Stimulated activated CD8-positive, alpha-beta memory T cell treated with anti-CD3 and anti-CD28 coated beads, Interleukin-15, amount 100 ng/mL, for 48 hours (primary cell): Measurements from ENCODE around the gene EHMT1.
"Not testable (repeated sequence)": the region's sequence is repeated elsewhere in the genome, so short reads cannot be mapped to it uniquely, and the experiment has no call there.

Experiments
- DNase-seq, 2 donors: peaks; one replicate each; pipeline ENCODE4 v3.0.0-alpha.2; 2020; ENCODE audit warnings: low read depth in 2 of 2

Gene EHMT1

DNA sequence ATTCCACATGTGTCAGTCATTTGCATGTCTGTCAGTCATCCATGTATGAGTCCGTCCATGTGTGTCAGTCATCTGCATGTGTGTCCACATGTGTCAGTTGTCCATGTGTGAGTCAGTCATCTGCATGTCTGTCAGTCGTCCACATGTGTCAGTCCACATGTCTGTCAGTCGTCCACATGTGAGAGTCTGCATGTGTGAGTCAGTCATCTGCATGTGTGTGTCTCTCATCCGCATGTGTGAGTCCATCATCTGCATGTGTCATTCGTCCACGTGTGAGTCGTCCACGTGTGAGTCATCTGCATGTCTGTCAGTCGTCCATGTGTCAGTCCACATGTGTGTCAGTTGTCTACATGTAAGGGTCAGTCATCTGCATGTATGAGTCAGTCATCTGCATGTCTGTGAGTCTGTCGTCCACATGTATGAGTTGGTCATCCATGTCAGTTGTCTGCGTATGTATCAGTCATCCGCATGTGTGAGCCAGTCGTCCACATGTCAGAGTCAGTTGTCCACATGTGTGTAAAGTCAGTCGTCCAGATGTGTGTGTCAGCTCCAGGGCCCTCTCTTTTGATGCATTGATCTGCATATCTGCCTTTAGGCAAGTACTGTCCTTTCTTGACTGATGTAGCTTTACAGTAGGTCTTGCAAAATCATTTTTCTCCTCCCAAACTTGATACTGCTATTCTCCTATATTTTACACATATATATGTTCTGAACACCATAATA is 186.3 kb downstream of the EHMT1 start:
- DNase-seq = no peak

DNA sequence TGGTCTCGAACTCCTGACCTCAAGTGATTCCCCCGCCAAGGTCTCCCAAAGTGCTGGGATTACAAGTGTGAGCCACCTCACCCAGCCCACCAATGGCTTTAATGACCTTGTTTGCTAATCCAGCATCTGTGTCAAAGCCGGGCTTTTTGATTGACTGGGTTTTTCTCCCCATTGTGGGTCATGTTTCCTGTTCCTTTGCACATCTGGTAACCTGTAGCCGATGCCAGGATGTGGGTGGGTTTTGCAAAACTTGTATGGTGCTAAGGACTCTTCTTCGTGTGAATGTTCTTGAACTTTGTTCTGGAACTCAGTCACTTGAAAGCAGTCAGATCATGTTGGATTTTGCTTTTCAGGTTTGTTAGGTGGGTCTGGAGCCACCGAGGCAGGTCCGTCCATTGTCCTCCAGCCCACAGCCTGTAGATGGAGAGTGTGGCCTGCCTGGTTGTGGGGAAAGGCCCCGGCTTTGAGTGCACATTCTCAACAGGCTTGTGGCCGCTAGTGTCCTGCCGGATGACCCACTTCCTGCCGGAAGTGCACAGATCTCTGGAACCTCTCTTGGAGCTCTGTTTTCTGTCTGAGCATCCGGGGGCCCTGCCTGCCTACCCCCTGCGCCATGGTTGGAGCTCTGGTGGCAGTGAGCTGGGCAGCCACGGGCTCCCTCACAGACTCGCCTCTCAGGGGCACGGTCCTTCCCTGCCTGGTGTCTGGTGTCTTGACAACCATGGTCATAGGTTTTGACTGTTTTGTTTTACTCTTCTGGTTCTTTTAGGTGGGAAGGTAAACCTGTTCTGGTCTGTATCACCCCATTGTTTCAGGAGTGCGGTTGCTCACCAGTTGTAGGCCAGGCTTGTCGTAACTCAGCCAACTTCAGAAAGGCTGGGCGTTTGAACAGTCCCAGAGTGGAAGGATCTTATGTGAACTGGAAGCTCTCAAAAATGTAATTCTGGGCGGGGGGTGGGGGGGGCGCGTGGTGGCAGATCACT is 189.2 kb downstream of the EHMT1 start:
- no peak for DNase-seq

DNA sequence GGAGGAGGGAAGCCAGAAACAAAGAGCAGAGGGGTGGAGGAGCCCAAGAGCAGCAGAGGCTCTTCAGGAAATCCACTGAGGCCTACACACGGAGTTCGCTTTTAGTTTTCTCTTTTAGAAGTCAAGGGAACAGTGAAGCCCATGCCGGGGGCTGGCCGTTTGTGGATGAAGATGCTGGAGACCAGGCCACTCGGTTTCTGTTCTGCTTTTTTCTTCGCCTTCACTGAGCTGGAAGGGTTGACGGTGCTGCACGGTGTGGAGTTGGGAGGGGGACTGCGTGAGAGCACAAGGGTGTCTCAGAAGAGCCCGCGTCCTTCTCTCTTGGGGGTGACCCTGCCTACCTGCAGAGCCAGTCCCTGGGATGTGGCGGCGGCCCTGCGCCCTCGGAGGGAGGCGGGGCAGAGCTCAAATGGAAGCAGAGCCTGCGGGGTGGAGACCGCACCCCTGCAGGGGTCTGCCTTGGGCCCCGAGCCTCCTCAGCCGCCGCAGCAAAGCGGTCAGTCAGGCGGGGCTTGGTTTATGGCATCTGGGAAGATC is 190.3 kb downstream of the EHMT1 start:
- no peak for DNase-seq

DNA sequence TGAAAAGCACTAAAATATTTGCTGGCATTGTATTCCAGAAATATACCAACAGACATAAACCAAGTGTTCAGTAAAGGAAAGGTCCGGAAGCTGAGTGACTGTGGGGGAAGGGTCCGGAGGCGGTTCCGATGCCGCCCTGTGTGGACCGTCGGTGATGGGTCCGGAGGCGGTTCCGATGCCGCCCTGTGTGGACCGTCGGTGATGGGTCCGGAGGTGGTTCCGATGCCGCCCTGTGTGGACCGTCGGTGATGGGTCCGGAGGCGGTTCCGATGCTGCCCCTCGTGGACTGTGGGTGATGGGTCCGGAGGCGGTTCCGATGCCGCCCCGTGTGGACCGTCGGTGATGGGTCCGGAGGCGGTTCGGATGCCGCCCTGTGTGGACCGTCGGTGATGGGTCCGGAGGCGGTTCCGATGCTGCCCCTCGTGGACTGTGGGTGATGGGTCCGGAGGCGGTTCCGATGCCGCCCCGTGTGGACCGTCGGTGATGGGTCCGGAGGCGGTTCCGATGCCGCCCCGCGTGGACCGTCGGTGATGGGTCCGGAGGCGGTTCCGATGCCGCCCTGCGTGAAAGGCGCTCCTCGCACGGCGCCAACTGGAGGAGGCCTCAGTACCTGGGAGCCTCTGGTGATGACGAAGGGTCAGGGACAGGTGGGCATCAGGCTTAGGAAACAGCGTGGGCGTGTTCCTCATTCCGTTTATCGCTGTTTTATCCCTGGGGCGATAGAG is 191.1 kb downstream of the EHMT1 start:
- DNase-seq = not testable (repeated sequence)

DNA sequence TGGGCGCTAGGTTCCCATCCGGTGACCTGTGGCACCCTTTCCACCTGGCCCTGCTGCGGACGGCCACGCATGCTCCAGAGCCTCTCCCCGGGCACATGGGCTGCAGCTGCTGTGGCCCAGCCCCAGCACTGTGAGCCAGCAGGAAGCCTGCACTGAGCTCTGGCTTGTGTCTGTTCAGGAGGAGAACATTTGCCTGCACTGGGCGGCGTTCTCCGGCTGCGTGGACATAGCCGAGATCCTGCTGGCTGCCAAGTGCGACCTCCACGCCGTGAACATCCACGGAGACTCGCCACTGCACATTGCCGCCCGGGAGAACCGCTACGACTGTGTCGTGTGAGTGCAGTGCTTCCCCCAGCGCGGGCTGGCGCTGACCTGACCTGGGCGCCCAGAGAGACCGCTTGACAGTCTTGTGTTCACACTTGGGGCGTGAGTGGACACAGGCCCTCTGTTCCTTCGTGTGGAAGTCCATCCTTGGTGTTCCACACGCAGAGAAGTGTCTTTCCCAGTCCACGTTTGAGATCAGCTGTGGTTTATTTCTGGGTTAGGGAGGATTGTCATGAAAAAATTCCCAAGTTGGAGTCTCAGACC is 192.6 kb downstream of the EHMT1 start:
- DNase-seq = no peak

DNA sequence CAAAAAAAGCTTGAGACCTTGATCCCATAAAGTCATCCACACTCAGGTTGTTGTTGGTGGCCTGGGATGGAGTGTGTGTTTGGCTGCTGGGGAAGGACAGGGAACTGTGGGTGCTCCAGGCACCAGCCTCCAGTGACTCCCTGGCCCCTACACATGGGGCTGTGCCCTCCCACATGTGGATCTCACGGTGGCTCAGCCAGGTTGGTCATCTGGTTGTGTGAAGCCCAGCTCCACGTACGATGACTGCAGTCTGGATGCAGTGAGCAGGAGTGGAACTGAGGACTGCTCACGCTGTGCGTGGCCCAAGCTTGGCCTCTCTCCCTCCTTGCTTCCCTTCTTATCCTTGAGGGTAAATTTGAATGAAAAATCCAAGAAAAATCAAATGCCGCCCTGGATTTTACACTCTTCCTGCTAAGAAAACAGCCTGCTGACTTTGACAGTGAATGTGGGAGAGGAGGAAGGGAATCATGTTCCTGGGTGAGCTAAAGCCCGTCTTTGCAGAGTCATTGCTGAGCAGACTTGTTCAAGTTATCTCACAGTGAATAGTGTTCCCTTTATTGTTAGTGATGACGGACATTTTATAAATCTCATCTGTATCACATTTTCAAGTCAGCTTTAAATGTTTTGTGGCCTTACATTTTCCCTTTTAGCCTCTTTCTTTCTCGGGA is 193.7 kb downstream of the EHMT1 start:
- no peak for DNase-seq

DNA sequence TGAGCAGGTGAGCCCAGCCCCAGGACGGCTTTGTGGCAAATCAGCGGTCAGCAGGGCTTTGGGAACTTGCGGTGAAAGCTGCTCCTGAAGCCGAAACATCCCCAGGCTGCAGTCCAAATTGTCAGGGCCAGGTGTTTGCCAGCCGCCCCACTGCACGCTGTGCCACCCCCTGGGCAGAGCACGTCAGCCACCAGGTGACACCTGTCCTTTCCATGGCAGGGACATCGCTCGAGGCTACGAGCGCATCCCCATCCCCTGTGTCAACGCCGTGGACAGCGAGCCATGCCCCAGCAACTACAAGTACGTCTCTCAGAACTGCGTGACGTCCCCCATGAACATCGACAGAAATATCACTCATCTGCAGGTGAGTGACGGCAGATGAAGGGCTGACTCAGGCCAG is 194.4 kb downstream of the EHMT1 start:
- DNase-seq = no peak

DNA sequence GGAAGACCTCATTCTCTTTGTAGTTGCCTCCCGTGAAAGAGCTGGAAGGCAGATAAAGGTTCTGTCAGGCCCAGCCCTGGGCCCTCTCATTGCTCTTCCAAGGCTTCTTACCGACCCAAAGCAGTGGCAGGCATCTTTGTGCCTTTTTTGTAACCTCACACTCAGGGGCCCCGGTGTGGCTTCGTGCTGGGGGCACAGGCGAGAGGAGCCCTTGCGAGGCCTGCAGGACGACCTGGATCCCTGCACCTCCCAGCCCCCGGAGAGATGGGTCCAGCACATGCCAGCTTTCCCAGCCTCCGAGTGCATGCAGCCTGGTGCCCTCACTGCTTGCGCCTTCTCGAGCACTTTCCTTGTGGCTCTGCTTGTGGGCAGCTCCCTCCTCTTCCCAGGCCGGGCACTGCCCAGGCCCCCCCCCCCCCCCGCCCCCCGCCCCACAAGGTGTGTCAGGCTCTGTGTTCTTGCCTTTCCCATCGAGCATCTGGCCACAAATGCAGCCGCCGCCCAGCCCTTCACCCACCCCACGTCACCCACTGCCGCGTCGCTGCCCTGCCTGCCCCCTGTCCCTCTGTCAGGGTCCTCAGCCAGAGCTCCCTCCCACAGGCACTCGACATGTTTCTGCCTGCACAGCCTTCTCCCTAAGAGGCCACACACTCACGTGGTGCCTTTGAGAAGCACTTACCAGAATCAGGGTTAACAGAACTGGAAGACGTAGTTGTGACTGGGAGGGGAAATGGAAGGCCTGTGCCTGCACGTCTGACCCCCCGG is 195.0 kb downstream of the EHMT1 start:
- no peak for DNase-seq

DNA sequence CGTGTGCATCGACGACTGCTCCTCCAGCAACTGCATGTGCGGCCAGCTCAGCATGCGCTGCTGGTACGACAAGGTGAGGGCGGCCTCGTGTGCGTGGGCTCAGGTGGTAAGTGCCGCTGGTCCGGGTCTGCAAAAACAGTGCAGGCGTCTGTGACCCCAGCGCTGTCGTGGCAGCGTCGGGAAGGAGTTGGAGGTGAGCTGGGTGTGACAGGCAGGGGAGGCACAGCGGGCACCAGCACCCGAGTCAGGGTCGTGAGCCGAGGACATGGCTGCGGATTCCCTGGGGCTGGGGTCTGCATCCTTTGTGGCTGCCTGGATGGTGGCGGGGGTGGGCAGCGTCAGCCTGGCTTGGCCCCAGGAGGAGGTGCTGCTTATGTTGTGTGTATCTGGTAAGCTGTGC is 195.6 kb downstream of the EHMT1 start:
- DNase-seq = no peak

DNA sequence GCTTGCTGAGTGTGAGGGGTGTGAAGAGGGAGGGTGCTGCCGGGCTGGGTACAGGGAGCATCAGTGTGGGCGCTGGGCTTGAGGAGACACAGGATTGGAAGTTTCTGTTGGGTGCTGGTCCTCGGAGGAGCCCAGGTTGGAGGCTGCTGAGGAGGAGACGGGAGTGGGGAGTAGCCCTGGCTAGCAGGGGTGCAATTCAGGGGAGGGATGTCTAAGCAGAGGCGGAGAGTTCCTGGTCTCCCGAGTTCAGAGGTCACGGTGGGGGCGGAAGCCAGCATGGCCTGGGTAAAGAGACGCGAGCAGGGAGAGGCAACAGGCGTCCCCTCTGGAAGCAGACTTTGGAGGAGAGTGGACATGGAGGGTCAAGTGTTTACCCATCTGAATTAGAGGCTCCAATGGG is 196.0 kb downstream of the EHMT1 start:
- no peak for DNase-seq

DNA sequence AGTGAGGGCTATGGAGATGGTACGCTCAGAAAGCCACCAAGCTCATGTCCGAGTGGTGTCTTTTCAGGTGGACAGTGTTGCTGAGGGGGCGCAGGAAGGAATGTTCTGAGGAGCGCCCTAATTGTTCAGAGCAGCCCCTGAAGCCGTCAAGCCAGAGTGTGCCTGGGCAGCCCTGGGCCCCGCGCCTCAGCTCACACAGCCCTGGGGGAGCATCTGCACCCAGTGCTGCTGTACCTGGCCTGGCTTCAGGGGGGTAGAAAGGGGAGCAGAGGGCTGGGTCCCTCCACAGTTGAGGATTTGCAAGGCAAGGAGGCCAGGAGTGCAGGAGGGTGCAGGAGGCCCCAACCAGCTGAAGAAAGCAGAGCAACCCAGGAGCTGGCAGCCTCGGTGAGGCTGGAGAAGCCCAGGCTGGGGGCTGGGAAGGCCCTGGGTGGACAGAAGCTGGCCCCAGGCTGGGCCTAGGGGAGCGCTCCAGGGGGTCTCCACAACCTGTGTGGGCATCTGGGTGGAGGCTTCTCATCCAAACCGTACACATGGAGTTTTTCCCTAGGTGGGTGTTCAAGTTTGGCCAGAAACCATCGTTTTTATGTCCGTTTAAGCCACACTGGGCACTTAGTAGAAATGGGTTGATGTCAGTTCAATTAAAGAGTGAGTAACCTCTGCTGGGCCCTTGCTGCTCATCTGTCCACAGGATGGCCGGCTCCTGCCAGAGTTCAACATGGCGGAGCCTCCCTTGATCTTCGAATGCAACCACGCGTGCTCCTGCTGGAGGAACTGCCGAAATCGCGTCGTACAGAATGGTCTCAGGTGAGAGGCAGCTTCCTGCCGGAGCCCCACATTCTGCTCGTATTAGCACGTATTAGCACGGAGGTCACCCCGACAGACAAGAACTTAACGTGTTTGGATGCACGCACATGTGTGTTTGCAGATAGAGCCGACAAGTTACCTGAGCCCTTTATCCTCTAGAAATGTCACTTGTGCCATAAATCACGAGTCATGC is 196.8 kb downstream of the EHMT1 start:
- no peak for DNase-seq

DNA sequence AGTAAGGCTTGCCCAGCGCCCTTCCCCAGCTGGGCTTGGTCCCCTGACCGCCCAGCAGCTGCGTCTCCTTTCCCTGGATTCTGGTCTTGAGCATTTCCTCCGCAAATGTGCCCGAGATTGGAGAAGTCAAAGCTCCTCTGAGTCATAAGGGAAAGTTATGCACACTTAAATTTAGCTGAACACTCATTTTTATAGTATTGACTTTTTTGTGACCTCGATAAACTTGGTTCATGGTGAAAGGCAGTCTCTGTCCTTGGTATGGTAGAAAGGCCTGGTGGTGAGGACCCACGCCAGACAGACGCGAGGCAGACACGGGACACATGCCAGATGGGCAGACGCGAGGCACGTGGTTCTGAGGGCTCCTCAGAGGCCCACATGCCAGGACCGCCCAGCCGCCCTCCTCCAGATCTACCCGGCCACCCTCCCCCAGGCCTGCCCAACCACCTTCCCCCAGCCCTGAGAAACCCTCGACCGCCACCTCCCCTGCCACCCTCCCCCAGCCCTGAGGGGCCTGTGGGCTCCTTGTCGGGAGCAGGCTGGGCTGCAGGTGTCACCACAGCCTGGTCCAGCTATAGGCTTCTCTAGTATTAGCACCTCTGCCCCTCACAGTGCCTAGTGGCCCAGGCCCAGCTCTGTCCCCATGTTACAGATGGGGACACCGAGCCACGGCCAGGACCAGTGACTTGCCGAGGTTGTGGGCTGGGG is 197.9 kb downstream of the EHMT1 start:
- DNase-seq = no peak

DNA sequence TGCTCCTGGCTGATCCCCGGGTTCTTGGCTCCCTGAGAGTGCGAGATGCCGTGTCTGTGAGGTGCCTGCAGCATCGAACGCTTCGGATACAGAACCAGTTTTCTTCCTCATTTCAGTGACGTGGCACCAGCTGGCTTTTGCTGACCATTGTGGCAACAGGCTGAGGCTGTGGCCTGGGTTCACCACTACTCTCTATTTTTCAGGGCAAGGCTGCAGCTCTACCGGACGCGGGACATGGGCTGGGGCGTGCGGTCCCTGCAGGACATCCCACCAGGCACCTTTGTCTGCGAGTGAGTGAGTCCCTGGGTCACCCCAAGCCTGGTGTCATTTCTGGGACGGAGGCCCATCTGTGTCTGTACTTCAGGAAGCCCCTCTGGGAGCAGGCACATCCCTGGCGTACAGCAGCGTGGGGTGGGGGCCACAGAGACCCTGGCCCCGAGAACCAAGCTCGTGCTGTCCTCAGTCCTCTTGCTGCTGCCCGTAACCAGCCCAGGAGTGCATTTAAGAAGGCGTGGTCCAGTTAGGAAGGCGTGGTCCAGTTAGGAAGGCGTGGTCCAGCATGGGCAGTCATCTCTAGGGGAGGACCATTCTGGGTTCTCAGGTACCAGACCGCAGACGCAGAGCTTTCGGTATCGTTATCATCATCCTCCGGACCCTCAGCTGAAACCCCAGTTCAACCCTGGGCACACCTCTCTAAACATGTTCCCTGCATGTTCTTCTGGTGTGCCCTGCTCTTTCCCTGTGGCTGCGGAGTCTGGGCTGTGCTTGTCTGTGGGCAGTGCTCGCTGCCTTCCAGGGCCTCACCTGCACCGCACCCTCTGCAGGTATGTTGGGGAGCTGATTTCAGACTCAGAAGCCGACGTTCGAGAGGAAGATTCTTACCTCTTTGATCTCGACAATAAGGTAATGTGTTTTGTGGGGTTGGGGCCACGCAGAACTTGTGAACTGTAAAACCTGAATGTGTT is 198.7 kb downstream of the EHMT1 start:
- DNase-seq = no peak

DNA sequence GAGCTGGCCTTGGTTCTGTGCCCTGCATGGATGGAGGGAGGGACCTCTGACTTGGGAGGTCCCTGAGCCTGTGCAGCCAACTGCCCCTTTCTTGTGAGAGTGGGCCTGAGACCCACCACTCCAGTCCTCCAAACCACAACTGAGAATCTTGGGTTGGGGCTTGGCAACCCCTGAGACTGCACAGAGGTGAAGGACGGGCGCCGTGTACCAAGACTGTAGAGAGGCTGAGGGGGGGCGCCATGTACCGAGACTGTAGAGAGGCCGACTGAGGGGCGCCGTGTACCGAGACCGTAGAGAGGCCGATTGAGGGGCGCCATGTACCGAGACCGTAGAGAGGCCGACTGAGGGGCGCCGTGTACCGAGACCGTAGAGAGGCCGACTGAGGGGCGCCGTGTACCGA is 199.5 kb downstream of the EHMT1 start:
- no peak for DNase-seq

DNA sequence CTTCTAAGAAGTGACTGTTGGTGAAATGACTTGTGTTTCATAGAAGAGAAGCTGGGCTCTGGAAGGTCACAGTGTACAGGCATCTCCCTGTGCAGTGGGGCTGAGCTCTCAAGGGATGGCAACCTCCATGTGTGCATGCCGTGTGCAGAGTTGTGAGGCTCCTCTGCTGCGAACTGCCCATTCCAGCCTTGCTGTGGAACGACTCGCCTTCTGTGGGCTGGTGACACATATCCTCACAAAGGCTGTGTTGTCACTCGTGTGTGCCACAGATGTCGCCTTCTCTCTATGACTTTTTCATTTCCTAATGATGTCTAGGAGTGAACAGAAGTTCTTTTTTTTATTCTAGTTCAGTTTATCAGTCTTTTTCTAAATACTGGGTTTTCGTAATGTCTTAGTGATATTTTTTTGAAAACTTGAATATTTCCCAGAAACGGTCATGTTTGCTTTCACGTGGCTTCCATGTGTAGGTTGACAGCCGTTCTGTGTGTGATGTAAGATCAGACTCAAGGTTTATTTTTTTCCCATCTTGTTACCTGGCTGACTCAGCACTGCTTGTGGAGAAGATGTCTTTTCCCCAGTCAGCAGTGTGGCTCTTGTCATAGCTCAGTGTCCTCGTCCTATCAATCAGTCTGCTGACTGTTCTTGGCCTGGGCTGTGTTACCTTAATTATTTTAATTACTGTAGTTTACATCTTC is 201.5 kb downstream of the EHMT1 start:
- peak in 1 of 2 donors; percentile 11 for DNase-seq

DNA sequence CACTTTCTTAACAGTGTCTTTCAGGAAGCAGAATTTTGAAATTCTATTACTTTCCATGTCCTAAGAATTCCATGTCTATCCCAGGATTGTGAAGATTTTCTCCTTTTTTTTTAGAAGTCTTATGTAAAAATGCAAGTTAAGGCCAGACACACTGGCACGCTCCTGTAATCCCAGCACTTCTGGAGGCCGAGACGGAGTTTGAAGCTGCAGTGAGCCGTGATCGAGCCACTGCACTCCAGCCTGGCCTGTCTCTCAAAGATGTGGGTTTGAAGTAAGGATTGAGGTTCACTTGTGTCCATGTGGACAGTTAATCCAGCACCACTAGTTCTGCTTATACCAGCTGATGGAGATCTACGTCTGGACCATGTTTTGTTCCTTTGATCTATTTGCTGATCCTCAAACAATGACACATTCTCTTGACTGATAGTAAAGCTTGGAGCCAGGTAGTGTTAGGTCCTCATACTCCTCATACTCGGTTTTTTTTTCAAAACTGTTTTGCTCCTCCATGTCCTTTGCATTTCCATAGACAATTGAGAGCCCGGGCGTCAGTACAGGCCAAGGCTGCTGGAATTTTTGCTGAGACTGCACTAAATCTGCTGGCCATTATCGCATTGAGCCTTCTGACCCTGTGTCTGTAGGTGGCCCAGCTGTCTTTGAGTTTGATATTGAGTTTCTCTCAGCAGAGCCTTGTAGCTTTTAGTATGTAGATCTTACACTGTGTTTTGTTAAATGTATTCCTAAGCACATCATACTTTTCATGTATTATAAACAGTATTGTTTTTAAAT is 205.4 kb downstream of the EHMT1 start:
- no peak for DNase-seq
